HCT116 (cell line): ENCODE measurements around the gene PLA2G12B. TPM values are rescaled to one million over a fixed set of nuclear protein-coding genes. Genes with fewer than 3 reads are reported as not detected.

ENCODE experiments used
- ATAC-seq: fragments of 200-7000 bp; cut with Tn5 transposase; 2 replicates; pipeline ENCODE4 v1.9.1; 2020; ENCODE audit warnings: mild to moderate bottlenecking, moderate library complexity
- BruUV-seq: library from RNA; stranded (reverse); fragments of 400-500 nt; replicated peaks from 2 replicates; lab custom pipeline; 2021; lab: Mats Ljungman, UMichigan
- CTCF ChIA-PET: fragments of 300-600 bp; sonication (Branson Sonifier 250); formaldehyde crosslinking; loops from one replicate; lab custom pipeline; 2021; ENCODE audit warnings: antibody characterized with exemption; lab: Charles Lee
- POLR2A ChIA-PET: fragments of 300-600, 350-600 bp; sonication (Branson Sonifier 250); formaldehyde crosslinking; loops from one replicate; lab custom pipeline; 2021; ENCODE audit warnings: antibody characterized with exemption; lab: Charles Lee
- RAD21 ChIA-PET, 2 experiments: fragments of 300-600 bp; sonication (Branson Sonifier 250); formaldehyde crosslinking; loops; one replicate each; lab custom pipeline; 2023; ENCODE audit warnings: low total read pairs in 2 of 2; ENCODE audit not compliant: uncharacterized antibody in 2 of 2, unreplicated experiment in 2 of 2, low non-redundant PET in 1 of 2; lab: Charles Lee
- DNase-seq: peaks from one replicate; pipeline ENCODE4 v3.0.0-alpha.2; 2010; ENCODE audit warnings: low read depth, low spot score
- H2AFZ ChIP-seq: fragments of 200-600 bp; shearing (Covaris generic), sonication (generic); 2 replicates; pipeline ENCODE4 v1.6.1; 2017; ENCODE audit warnings: low read depth, mixed run types, mixed read lengths, antibody characterized with exemption, low read length; ENCODE audit not compliant: poor library complexity, severe bottlenecking
- H3K27ac ChIP-seq: 2 replicates; pipeline ENCODE4 v1.5.1; 2012; ENCODE audit warnings: low read depth, low read length
- H3K27me3 ChIP-seq: fragments of 200-600 bp; sonication (generic); 2 replicates; pipeline ENCODE4 v1.6.1; 2016; ENCODE audit warnings: mixed run types, low read length, mixed read lengths; ENCODE audit not compliant: insufficient read depth
- H3K36me3 ChIP-seq, 2 experiments: fragments of 200-500 bp in 1 of 2; fragments of 200-600 bp in 1 of 2; sonication (Bioruptor generic) in 1 of 2; sonication (generic) in 1 of 2; 2 replicates each; pipeline versions ENCODE4 v1.5.1 to v1.6.1; 2014 to 2016; ENCODE audit warnings: low read length in 2 of 2, inconsistent platforms in 1 of 2, mixed read lengths in 1 of 2, mixed run types in 1 of 2; ENCODE audit not compliant: insufficient read depth in 2 of 2, control insufficient read depth in 1 of 2
- H3K4me1 ChIP-seq, 2 experiments: fragments of 200-600 bp in 1 of 2; sonication (generic) in 1 of 2; 2 replicates each; pipeline versions ENCODE4 v1.5.1 to v1.6.1; 2012 to 2017; ENCODE audit warnings: low read length in 2 of 2, inconsistent platforms in 1 of 2, mild to moderate bottlenecking in 1 of 2, mixed read lengths in 1 of 2, mixed run types in 1 of 2, moderate library complexity in 1 of 2; ENCODE audit not compliant: insufficient read depth in 2 of 2, control insufficient read depth in 1 of 2
- H3K4me2 ChIP-seq: fragments of 200-600 bp; sonication (generic); 2 replicates; pipeline ENCODE4 v1.6.1; 2017; ENCODE audit warnings: mixed run types, low read length, mixed read lengths
- H3K4me3 ChIP-seq, 2 experiments: fragments of 200-600 bp in 1 of 2; sonication (generic) in 1 of 2; replicated peaks in 1 of 2; 2 replicates each; pipeline ENCODE4 v1.5.1; 2011 to 2016; ENCODE audit warnings: low read length in 2 of 2, control low read depth in 1 of 2, low read depth in 1 of 2, mild to moderate bottlenecking in 1 of 2, mixed read lengths in 1 of 2, mixed run types in 1 of 2
- H3K79me2 ChIP-seq: fragments of 200-600 bp; sonication (generic); 2 replicates; pipeline ENCODE4 v1.6.1; 2017; ENCODE audit warnings: mild to moderate bottlenecking, mixed run types, low read length, moderate library complexity, mixed read lengths; ENCODE audit not compliant: insufficient read depth
- H3K9ac ChIP-seq: fragments of 200-600 bp; sonication (generic); 2 replicates; pipeline ENCODE4 v1.6.1; 2016; ENCODE audit warnings: low read length, mixed read lengths
- H3K9me2 ChIP-seq: fragments of 200-600 bp; sonication (generic), shearing (Covaris generic); 2 replicates; pipeline ENCODE4 v1.6.1; 2017; ENCODE audit warnings: mixed run types, mild to moderate bottlenecking, moderate library complexity; ENCODE audit not compliant: insufficient read depth
- H3K9me3 ChIP-seq, 2 experiments: fragments of 200-500 bp in 1 of 2; fragments of 200-600 bp in 1 of 2; sonication (Bioruptor generic) in 1 of 2; sonication (generic) in 1 of 2; 2 replicates each; pipeline ENCODE4 v1.6.1; 2014 to 2017; ENCODE audit warnings: low read length in 2 of 2, mixed read lengths in 2 of 2, inconsistent platforms in 1 of 2, low read depth in 1 of 2, mild to moderate bottlenecking in 1 of 2, mixed run types in 1 of 2, moderate library complexity in 1 of 2; ENCODE audit not compliant: control insufficient read depth in 1 of 2, insufficient read depth in 1 of 2
- H4K20me1 ChIP-seq: fragments of 200-600 bp; sonication (generic), shearing (Covaris generic); 2 replicates; pipeline ENCODE4 v1.6.1; 2017; ENCODE audit warnings: mixed run types, mild to moderate bottlenecking, moderate library complexity; ENCODE audit not compliant: insufficient read depth
- EGR1 ChIP-seq: IDR thresholded peaks from 2 replicates; pipeline ENCODE4 v1.6.1; 2012; ENCODE audit warnings: low read depth
- ELF1 ChIP-seq: IDR thresholded peaks from 2 replicates; pipeline ENCODE4 v1.6.1; 2012; ENCODE audit warnings: low read depth, borderline replicate concordance
- FOSL1 ChIP-seq: IDR thresholded peaks from 2 replicates; pipeline ENCODE4 v1.6.1; 2012; ENCODE audit warnings: low read depth
- JUND ChIP-seq: IDR thresholded peaks from 2 replicates; pipeline ENCODE4 v1.6.1; 2012
- RAD21 ChIP-seq: IDR thresholded peaks from 2 replicates; pipeline ENCODE4 v1.6.1; 2012; ENCODE audit warnings: low read depth, mild to moderate bottlenecking
- SRF ChIP-seq: IDR thresholded peaks from 2 replicates; pipeline ENCODE4 v1.6.1; 2012; ENCODE audit warnings: low read depth
- TCF7L2 ChIP-seq: IDR thresholded peaks from 2 replicates; pipeline ENCODE4 v1.7.0; 2011; ENCODE audit warnings: borderline replicate concordance, inconsistent platforms; ENCODE audit not compliant: insufficient read depth, insufficient read length; ENCODE audit errors: extremely low read depth
- intact Hi-C: fragments of 100-400 bp; cut with micrococcal nuclease; formaldehyde crosslinking; loops from 2 replicates; pipeline ENCODE4 v1.10.0; 2022
- total RNA-seq: library from RNA; stranded (reverse); gene quantifications from one replicate; pipeline ENCODE4 v1.2.1, GENCODE V29; 2021; ENCODE audit not compliant: unreplicated experiment
- TF ChIP-seq, protein P1 (sequence below), 3 experiments: fragments of 200-600 bp in 1 of 3; sonication (generic) in 1 of 3; IDR thresholded peaks in 2 of 3; conservative IDR thresholded peaks in 1 of 3; 2 replicates each; pipeline ENCODE4 v1.5.1; 2012 to 2017; ENCODE audit warnings: low read depth in 2 of 3, low read length in 2 of 3, antibody characterized with exemption in 1 of 3, borderline replicate concordance in 1 of 3, control low read depth in 1 of 3, mild to moderate bottlenecking in 1 of 3, mixed read lengths in 1 of 3, mixed run types in 1 of 3, moderate library complexity in 1 of 3; ENCODE audit not compliant: insufficient read depth in 1 of 3
- TF ChIP-seq, protein P2 (sequence below): IDR thresholded peaks from 2 replicates; pipeline ENCODE4 v1.6.1; 2012
- TF ChIP-seq, protein P3 (sequence below): IDR thresholded peaks from 2 replicates; pipeline ENCODE4 v1.6.1; 2012

Gene PLA2G12B
- total RNA-seq, 1 experiment from 2014 or later = not detected

DNA sequence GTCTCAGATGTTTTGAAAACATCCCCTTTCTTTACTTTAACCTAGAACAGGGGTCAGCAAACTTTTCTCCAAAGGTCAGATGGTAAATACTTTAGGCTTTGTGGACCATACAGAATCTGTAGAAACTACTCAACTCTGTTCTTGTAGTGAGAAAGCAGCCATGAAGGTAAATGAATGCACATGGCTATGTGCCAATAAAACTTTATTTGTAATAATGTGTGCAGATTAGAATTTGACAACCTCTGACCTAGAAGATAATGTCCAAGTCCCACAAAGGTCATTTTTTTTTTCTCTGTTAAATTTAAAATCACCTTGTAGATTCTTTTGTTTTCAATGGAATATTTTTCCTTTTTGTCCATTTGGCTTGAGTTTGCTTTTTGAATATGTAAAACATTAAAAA lies 43.9 kb downstream of the PLA2G12B start:
- no TSS peak for BruUV-seq
- CTCF ChIA-PET = no interaction called here

More for the DNA sequence above, 43.9 kb downstream of the PLA2G12B start:
- Histone ChIP-seq H4K20me1 (no peaks in the 10 kb centered on the region), H3K9me2 (no peaks in the 10 kb centered on the region), H2AFZ (no peak overlapping the region), H3K79me2 (no peaks in the 10 kb centered on the region), H3K4me3 (no peak overlapping the region), H3K9me3 (no peaks in the 10 kb centered on the region), H3K9ac (no peak overlapping the region), H3K27ac (no peak overlapping the region), H3K27me3 (no peaks in the 10 kb centered on the region), H3K4me2 (no peak overlapping the region), H3K4me1 (no peaks in the 10 kb centered on the region), H3K36me3 (no peaks in the 10 kb centered on the region)
- ATAC-seq (no peak), DNase-seq (no peak)
- intact Hi-C loops = no loop called here
- TF ChIP-seq, protein P1, sequence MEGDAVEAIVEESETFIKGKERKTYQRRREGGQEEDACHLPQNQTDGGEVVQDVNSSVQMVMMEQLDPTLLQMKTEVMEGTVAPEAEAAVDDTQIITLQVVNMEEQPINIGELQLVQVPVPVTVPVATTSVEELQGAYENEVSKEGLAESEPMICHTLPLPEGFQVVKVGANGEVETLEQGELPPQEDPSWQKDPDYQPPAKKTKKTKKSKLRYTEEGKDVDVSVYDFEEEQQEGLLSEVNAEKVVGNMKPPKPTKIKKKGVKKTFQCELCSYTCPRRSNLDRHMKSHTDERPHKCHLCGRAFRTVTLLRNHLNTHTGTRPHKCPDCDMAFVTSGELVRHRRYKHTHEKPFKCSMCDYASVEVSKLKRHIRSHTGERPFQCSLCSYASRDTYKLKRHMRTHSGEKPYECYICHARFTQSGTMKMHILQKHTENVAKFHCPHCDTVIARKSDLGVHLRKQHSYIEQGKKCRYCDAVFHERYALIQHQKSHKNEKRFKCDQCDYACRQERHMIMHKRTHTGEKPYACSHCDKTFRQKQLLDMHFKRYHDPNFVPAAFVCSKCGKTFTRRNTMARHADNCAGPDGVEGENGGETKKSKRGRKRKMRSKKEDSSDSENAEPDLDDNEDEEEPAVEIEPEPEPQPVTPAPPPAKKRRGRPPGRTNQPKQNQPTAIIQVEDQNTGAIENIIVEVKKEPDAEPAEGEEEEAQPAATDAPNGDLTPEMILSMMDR (IDR thresholded peaks at IDR 0.05 in 2 of 3, conservative IDR thresholded peaks at IDR 0.05 in 1 of 3; ENCODE audit: borderline replicate concordance in 1 of 3, insufficient read depth in 1 of 3, low read depth in 2 of 3, low read length in 2 of 3) = no peak
- TF ChIP-seq, protein P2, sequence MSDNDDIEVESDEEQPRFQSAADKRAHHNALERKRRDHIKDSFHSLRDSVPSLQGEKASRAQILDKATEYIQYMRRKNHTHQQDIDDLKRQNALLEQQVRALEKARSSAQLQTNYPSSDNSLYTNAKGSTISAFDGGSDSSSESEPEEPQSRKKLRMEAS = no peak
- TF ChIP-seq EGR1 (no peak), SRF (no peak), TCF7L2 (no peak), FOSL1 (no peak), JUND (no peak), ELF1 (no peak), RAD21 (no peak)
- TF ChIP-seq, protein P3, sequence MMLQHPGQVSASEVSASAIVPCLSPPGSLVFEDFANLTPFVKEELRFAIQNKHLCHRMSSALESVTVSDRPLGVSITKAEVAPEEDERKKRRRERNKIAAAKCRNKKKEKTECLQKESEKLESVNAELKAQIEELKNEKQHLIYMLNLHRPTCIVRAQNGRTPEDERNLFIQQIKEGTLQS = no peak
- POLR2A ChIA-PET = no interaction called here
- RAD21 ChIA-PET = no interaction called here
